ENCODE results near the gene SLC6A20.

- no peak for TF ChIP-seq CTCF (IDR thresholded peaks at IDR 0.05)
- TF ChIP-seq POLR2A (IDR thresholded peaks at IDR 0.05), result no peak
These were observed 23.8 kb downstream of the SLC6A20 start for GRCh38 chr3:45772341-45773035.
